SK-N-SH (cell line): ENCODE results near the gene UBE2S. TPM values are rescaled to one million over a fixed set of nuclear protein-coding genes. Genes with fewer than 3 reads are reported as not detected.

Experiments used
- CTCF ChIA-PET: fragments of 300-600, 350-600 bp; formaldehyde crosslinking; extraction: SDS; loops from one replicate; lab custom pipeline; 2021; lab: Yijun Ruan, JAX
- POLR2A ChIA-PET: fragments of 350-600 bp; sonication (Branson Sonifier 250); formaldehyde crosslinking; extraction: SDS; loops from one replicate; lab custom pipeline; 2020; ENCODE audit warnings: antibody characterized with exemption, inconsistent platforms; lab: Yijun Ruan, JAX
- DNase-seq: peaks from one replicate; pipeline ENCODE4 v3.0.0; 2012
- H2AFZ ChIP-seq: fragments of 200-600 bp; sonication (generic); 2 replicates; pipeline ENCODE4 v1.8.1; 2016; ENCODE audit warnings: antibody characterized with exemption, mild to moderate bottlenecking, low read depth
- H3F3A ChIP-seq: fragments of 200-600 bp; sonication (generic); replicated peaks from 2 replicates; pipeline ENCODE3; 2016; ENCODE audit warnings: antibody characterized with exemption, mild to moderate bottlenecking; ENCODE audit not compliant: insufficient read depth
- H3K27ac ChIP-seq, 2 experiments: fragments of 200-500 bp in 1 of 2; fragments of 200-600 bp in 1 of 2; sonication (Bioruptor generic) in 1 of 2; sonication (generic), shearing (Covaris generic) in 1 of 2; 2 replicates each; pipeline versions ENCODE4 v1.5.1 to v1.6.1; 2014 to 2016; ENCODE audit warnings: low read depth in 2 of 2, inconsistent platforms in 1 of 2, low read length in 1 of 2, mild to moderate bottlenecking in 1 of 2, mixed read lengths in 1 of 2
- H3K27me3 ChIP-seq: fragments of 200-600 bp; sonication (generic), shearing (Covaris generic); 2 replicates; pipeline ENCODE4 v1.6.1; 2016; ENCODE audit warnings: mixed run types; ENCODE audit not compliant: insufficient read depth
- H3K36me3 ChIP-seq, 2 experiments: fragments of 200-500 bp in 1 of 2; fragments of 200-600 bp in 1 of 2; sonication (Bioruptor generic) in 1 of 2; sonication (generic) in 1 of 2; replicated peaks in 1 of 2; 2 replicates each; pipeline versions ENCODE3 to v1.5.1; 2014 to 2016; ENCODE audit warnings: low read length in 1 of 2, mild to moderate bottlenecking in 1 of 2; ENCODE audit not compliant: insufficient read depth in 2 of 2, control insufficient read depth in 1 of 2
- H3K4me1 ChIP-seq, 2 experiments: fragments of 200-500 bp in 1 of 2; fragments of 200-600 bp in 1 of 2; sonication (Bioruptor generic) in 1 of 2; sonication (generic), shearing (Covaris generic) in 1 of 2; 2 replicates each; pipeline versions ENCODE4 v1.5.1 to v1.6.1; 2014 to 2016; ENCODE audit warnings: low read depth in 1 of 2, low read length in 1 of 2, mixed run types in 1 of 2; ENCODE audit not compliant: insufficient read depth in 2 of 2, control insufficient read depth in 1 of 2
- H3K4me2 ChIP-seq: fragments of 200-600 bp; sonication (generic), shearing (Covaris generic); 2 replicates; pipeline ENCODE4 v1.6.1; 2017; ENCODE audit warnings: mixed run types
- H3K4me3 ChIP-seq, 2 experiments: fragments of 200-500 bp in 1 of 2; fragments of 200-600 bp in 1 of 2; sonication (Bioruptor generic) in 1 of 2; sonication (generic), shearing (Covaris generic) in 1 of 2; 2 replicates each; pipeline versions ENCODE4 v1.5.1 to v1.8.1; 2014 to 2016; ENCODE audit warnings: low read depth in 2 of 2, inconsistent platforms in 1 of 2, low read length in 1 of 2, mild to moderate bottlenecking in 1 of 2, mixed read lengths in 1 of 2, moderate library complexity in 1 of 2
- H3K79me2 ChIP-seq: fragments of 200-600 bp; sonication (generic); 2 replicates; pipeline ENCODE4 v1.8.1; 2017; ENCODE audit warnings: mild to moderate bottlenecking; ENCODE audit not compliant: insufficient read depth
- H3K9ac ChIP-seq: fragments of 200-600 bp; sonication (generic); 2 replicates; pipeline ENCODE4 v1.6.1; 2017; ENCODE audit warnings: mixed run types
- H3K9me2 ChIP-seq: fragments of 200-600 bp; sonication (generic); 2 replicates; pipeline ENCODE4 v1.6.1; 2017; ENCODE audit warnings: mixed run types
- H3K9me3 ChIP-seq: fragments of 200-600 bp; sonication (generic); 2 replicates; pipeline ENCODE4 v1.6.1; 2017; ENCODE audit warnings: mixed run types, mild to moderate bottlenecking, moderate library complexity
- H4K20me1 ChIP-seq: fragments of 200-600 bp; sonication (generic); 2 replicates; pipeline ENCODE4 v1.6.1; 2017; ENCODE audit warnings: mild to moderate bottlenecking, mixed run types; ENCODE audit not compliant: insufficient read depth
- CTCF ChIP-seq: fragments of 200-600 bp; sonication (generic); IDR thresholded peaks from 2 replicates; pipeline ENCODE4 v1.6.1; 2017; ENCODE audit warnings: antibody characterized with exemption, mild to moderate bottlenecking, moderate library complexity
- ELF1 ChIP-seq: IDR thresholded peaks from 2 replicates; pipeline ENCODE4 v1.4.0; 2012
- EZH2phosphoT487 ChIP-seq: fragments of 200-600 bp; sonication (generic); IDR thresholded peaks from 2 replicates; pipeline ENCODE4 v1.6.1; 2017; ENCODE audit warnings: low read depth, mixed run types, mild to moderate bottlenecking, antibody characterized with exemption, moderate library complexity, borderline replicate concordance
- FOSL2 ChIP-seq: IDR thresholded peaks from 2 replicates; pipeline ENCODE4 v1.4.0; 2012; ENCODE audit warnings: low read depth, mild to moderate bottlenecking, moderate library complexity, borderline replicate concordance
- FOXJ3 ChIP-seq: sonication (generic); formaldehyde crosslinking; IDR thresholded peaks from 2 replicates; pipeline ENCODE4 v1.5.1; 2020; ENCODE audit warnings: mild to moderate bottlenecking, missing genetic modification reagents
- MAX ChIP-seq: IDR thresholded peaks from 2 replicates; pipeline ENCODE4 v1.4.0; 2012; ENCODE audit warnings: low read depth
- MEF2A ChIP-seq: IDR thresholded peaks from 2 replicates; pipeline ENCODE4 v1.4.0; 2012; ENCODE audit warnings: low read depth, borderline replicate concordance
- MXI1 ChIP-seq: IDR thresholded peaks from 2 replicates; pipeline ENCODE4 v1.6.1; 2012; ENCODE audit warnings: mild to moderate bottlenecking, low read depth, low read length, improper control_type of control experiment
- NFIC ChIP-seq: IDR thresholded peaks from 2 replicates; pipeline ENCODE4 v1.4.0; 2012; ENCODE audit warnings: borderline replicate concordance
- RAD21 ChIP-seq: IDR thresholded peaks from 2 replicates; pipeline ENCODE4 v1.6.1; 2012; ENCODE audit warnings: mild to moderate bottlenecking, low read length
- RCOR1 ChIP-seq: fragments of 150-350 bp; IDR thresholded peaks from 2 replicates; pipeline ENCODE4 v1.6.1; 2017; ENCODE audit warnings: antibody characterized with exemption, low read length
- REST ChIP-seq: IDR thresholded peaks from 2 replicates; pipeline ENCODE4 v1.6.1; 2012; ENCODE audit warnings: mild to moderate bottlenecking, low read depth, low read length, moderate library complexity
- RFX5 ChIP-seq: IDR thresholded peaks from 2 replicates; pipeline ENCODE4 v1.6.1; 2012; ENCODE audit warnings: mild to moderate bottlenecking, improper control_type of control experiment, low read length
- SIN3A ChIP-seq: IDR thresholded peaks from 2 replicates; pipeline ENCODE4 v1.6.1; 2012; ENCODE audit warnings: low read depth, mild to moderate bottlenecking, low read length, moderate library complexity, borderline replicate concordance
- SMC3 ChIP-seq: IDR thresholded peaks from 2 replicates; pipeline ENCODE4 v1.6.1; 2012; ENCODE audit warnings: low read depth, low read length, improper control_type of control experiment
- TCF12 ChIP-seq: IDR thresholded peaks from 2 replicates; pipeline ENCODE4 v1.4.0; 2012
- TEAD4 ChIP-seq: IDR thresholded peaks from 2 replicates; pipeline ENCODE4 v1.4.0; 2012; ENCODE audit warnings: mild to moderate bottlenecking, borderline replicate concordance; ENCODE audit not compliant: insufficient read depth
- USF1 ChIP-seq: IDR thresholded peaks from 2 replicates; pipeline ENCODE4 v1.4.0; 2012; ENCODE audit warnings: low read depth, borderline replicate concordance
- USF2 ChIP-seq: fragments of 150-350 bp; IDR thresholded peaks from 2 replicates; pipeline ENCODE4 v1.6.1; 2017; ENCODE audit warnings: antibody characterized with exemption, low read length, low read depth, borderline replicate concordance
- WGBS: methylation state at CpG from one replicate; pipeline ENCODE4 v1.1.6; 2017; ENCODE audit warnings: low lambda C conversion rate; 5-methylcytosine and 5-hydroxymethylcytosine counted together
- polyA plus RNA-seq, 3 experiments: library from polyadenylated mRNA; depleted of rRNA; stranded (reverse); fragments of >200 nt; gene quantifications; 2 replicates each; pipeline ENCODE4 v1.2.3, GENCODE V29; 2012
- TF ChIP-seq, protein P1 (sequence below): IDR thresholded peaks from 2 replicates; pipeline ENCODE4 v1.4.0; 2012; ENCODE audit warnings: low read depth, borderline replicate concordance

Gene UBE2S
- polyA plus RNA-seq, 1 of the 3 experiments (the other 2 are of a cell fraction) = 133 TPM

GRCh38 chr19:55443045-55443823, 35.6 kb upstream of the UBE2S start, which contains the start of gene SHISA7:
Gene SHISA7, minus strand, starts transcription at chr19:55443300. Its CDS starts 437 bp downstream, at chr19:55442863.
- Histone ChIP-seq H3K27ac (no peak within 1 kb of the TSS), H4K20me1 (peaks cover 5% of the 10 kb centered on the region; the same call in 1 of the 2 replicates), H2AFZ (no peak within 1 kb of the TSS), H3K9ac (no peak within 1 kb of the TSS), H3K4me2 (no peak within 1 kb of the TSS), H3K4me1 (peaks cover 0 to 9% of the 10 kb centered on the region in 2 experiments; a peak in 1 of 4 replicates), H3K9me3 (no peaks in the 10 kb centered on the region), H3K27me3 (peaks cover 60% of the 10 kb centered on the region), H3K36me3 (no peaks in the 10 kb centered on the region), H3F3A (peaks cover 8% of the 10 kb centered on the region), H3K4me3 (no peak within 1 kb of the TSS; a peak in 1 of 4 replicates), H3K9me2 (no peaks in the 10 kb centered on the region), H3K79me2 (no peaks in the 10 kb centered on the region)
- TF ChIP-seq SMC3 (no peak), NFIC (no peak), TEAD4 (no peak), MAX (no peak), USF2 (no peak), TCF12 (no peak), CTCF (no peak), REST (no peak), EZH2phosphoT487 (no peak), MEF2A (no peak), USF1 (no peak), MXI1 (no peak), FOXJ3 (CRISPR knock-in tag) (no peak), RFX5 (no peak), ELF1 (no peak), FOSL2 (no peak), RCOR1 (no peak), RAD21 (no peak), SIN3A (no peak)
- TF ChIP-seq, protein P1, sequence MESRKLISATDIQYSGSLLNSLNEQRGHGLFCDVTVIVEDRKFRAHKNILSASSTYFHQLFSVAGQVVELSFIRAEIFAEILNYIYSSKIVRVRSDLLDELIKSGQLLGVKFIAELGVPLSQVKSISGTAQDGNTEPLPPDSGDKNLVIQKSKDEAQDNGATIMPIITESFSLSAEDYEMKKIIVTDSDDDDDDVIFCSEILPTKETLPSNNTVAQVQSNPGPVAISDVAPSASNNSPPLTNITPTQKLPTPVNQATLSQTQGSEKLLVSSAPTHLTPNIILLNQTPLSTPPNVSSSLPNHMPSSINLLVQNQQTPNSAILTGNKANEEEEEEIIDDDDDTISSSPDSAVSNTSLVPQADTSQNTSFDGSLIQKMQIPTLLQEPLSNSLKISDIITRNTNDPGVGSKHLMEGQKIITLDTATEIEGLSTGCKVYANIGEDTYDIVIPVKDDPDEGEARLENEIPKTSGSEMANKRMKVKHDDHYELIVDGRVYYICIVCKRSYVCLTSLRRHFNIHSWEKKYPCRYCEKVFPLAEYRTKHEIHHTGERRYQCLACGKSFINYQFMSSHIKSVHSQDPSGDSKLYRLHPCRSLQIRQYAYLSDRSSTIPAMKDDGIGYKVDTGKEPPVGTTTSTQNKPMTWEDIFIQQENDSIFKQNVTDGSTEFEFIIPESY = no peak
- POLR2A ChIA-PET = no interaction called here
- CTCF ChIA-PET = interaction anchor here (1.3 to 2.8 kb wide), 3 partner anchors 25 to 302 kb away, joined by 5 to 13 read pairs (median 6); no protein-coding TSS in a partner anchor
- 8% methylated on average over 43 of the region's 43 CpGs for WGBS
- DNase-seq = peak; percentile 58
